Fibroblast of villous mesenchyme (primary cell): Measurements from ENCODE around the gene AIRE. TPM values are rescaled to one million over a fixed set of nuclear protein-coding genes. Genes with fewer than 3 reads are reported as not detected.

Experiments used
- DNase-seq: peaks from one replicate; pipeline ENCODE4 v3.0.0-alpha.2; 2010; ENCODE audit warnings: low read depth
- H3K4me3 ChIP-seq: 2 replicates; pipeline ENCODE4 v1.5.1; 2011; ENCODE audit warnings: low read depth, mild to moderate bottlenecking, low read length
- CTCF ChIP-seq: IDR thresholded peaks from 2 replicates; pipeline ENCODE4 v1.5.1; 2012; ENCODE audit warnings: low read depth, mild to moderate bottlenecking, low read length; ENCODE audit not compliant: insufficient read depth
- total RNA-seq: library from RNA; depleted of rRNA; stranded (reverse); fragments of >200 nt; gene quantifications from 2 replicates; pipeline ENCODE4 v1.2.3, GENCODE V29; 2012

The AIRE gene
- total RNA-seq, 1 donor: not detected

GRCh38 chr21:44312089-44312488 lies 26.4 kb downstream of the AIRE start:
- H3K4me3 ChIP-seq: no peak overlapping the region
- DNase-seq: no peak
- no peak for TF ChIP-seq CTCF

GRCh38 chr21:44312716-44313115 lies 27.0 kb downstream of the AIRE start:
- no peak for TF ChIP-seq CTCF
- no peak overlapping the region for H3K4me3 ChIP-seq
- DNase-seq: no peak

GRCh38 chr21:44313451-44313850 lies 27.8 kb downstream of the AIRE start:
- H3K4me3 ChIP-seq: no peak overlapping the region
- no peak for DNase-seq
- TF ChIP-seq CTCF: no peak

GRCh38 chr21:44314128-44314527 lies 28.5 kb downstream of the AIRE start:
- DNase-seq: no peak
- no peak overlapping the region for H3K4me3 ChIP-seq
- no peak for TF ChIP-seq CTCF

GRCh38 chr21:44314561-44314960 lies 28.9 kb downstream of the AIRE start:
- DNase-seq: no peak
- H3K4me3 ChIP-seq: no peak overlapping the region
- TF ChIP-seq CTCF: no peak

GRCh38 chr21:44315691-44316203 lies 30.1 kb downstream of the AIRE start:
- no peak for DNase-seq
- TF ChIP-seq CTCF: no peak
- H3K4me3 ChIP-seq: no peak overlapping the region

GRCh38 chr21:44316277-44316900 lies 30.7 kb downstream of the AIRE start:
- H3K4me3 ChIP-seq: no peak overlapping the region
- no peak for DNase-seq
- no peak for TF ChIP-seq CTCF
